GM23338 (cell line): ENCODE results near the gene IDUA. TPM values are rescaled to one million over a fixed set of nuclear protein-coding genes. Genes with fewer than 3 reads are reported as not detected.

Experiments used
- ATAC-seq: fragments of 200-7000 bp; cut with Tn5 transposase; 3 replicates; pipeline ENCODE4 v1.9.1; 2020
- DNase-seq: peaks from one replicate; pipeline ENCODE4 v3.0.0-alpha.2; 2015; ENCODE audit warnings: low spot score
- H2AFZ ChIP-seq: fragments of 200-600 bp; sonication (generic); 2 replicates; pipeline ENCODE4 v1.8.0; 2016; ENCODE audit warnings: antibody characterized with exemption, mild to moderate bottlenecking, moderate library complexity
- H3F3A ChIP-seq: fragments of 200-600 bp; sonication (generic); replicated peaks from 2 replicates; pipeline ENCODE4 v1.8.0; 2017; ENCODE audit warnings: antibody characterized with exemption, mixed run types, low read depth
- H3K27ac ChIP-seq: fragments of 200-600 bp; sonication (generic); 2 replicates; pipeline ENCODE4 v1.6.1; 2016; ENCODE audit warnings: low read depth
- H3K27me3 ChIP-seq: fragments of 200-600 bp; sonication (generic); 2 replicates; pipeline ENCODE4 v1.8.0; 2016; ENCODE audit warnings: mild to moderate bottlenecking, mixed run types, moderate library complexity; ENCODE audit not compliant: insufficient read depth
- H3K36me3 ChIP-seq: fragments of 200-600 bp; sonication (generic); 2 replicates; pipeline ENCODE4 v1.8.0; 2016; ENCODE audit warnings: mild to moderate bottlenecking; ENCODE audit not compliant: insufficient read depth
- H3K4me1 ChIP-seq: fragments of 200-600 bp; sonication (generic); 2 replicates; pipeline ENCODE4 v1.8.0; 2016; ENCODE audit warnings: mild to moderate bottlenecking, moderate library complexity; ENCODE audit not compliant: insufficient read depth
- H3K4me2 ChIP-seq: fragments of 200-600 bp; sonication (generic); 2 replicates; pipeline ENCODE4 v1.7.1; 2017; ENCODE audit warnings: mixed run types
- H3K4me3 ChIP-seq: fragments of 200-600 bp; sonication (generic); 2 replicates; pipeline ENCODE4 v1.6.1; 2016; ENCODE audit warnings: mixed run types
- H3K79me2 ChIP-seq: fragments of 200-600 bp; sonication (generic); replicated peaks from 2 replicates; pipeline ENCODE4 v1.8.0; 2017; ENCODE audit warnings: mild to moderate bottlenecking; ENCODE audit not compliant: insufficient read depth
- H3K9me2 ChIP-seq: fragments of 200-600 bp; sonication (generic); 2 replicates; pipeline ENCODE4 v1.8.0; 2017; ENCODE audit not compliant: insufficient read depth
- H4K20me1 ChIP-seq: fragments of 200-600 bp; sonication (generic); replicated peaks from 2 replicates; pipeline ENCODE4 v1.8.0; 2017; ENCODE audit warnings: mild to moderate bottlenecking; ENCODE audit not compliant: insufficient read depth
- H3K27ac Mint-ChIP-seq: 2 replicates; pipeline ENCODE4 v1.8.0; 2020; ENCODE audit warnings: inconsistent platforms, mild to moderate bottlenecking, moderate library complexity, mixed read lengths
- H3K27me3 Mint-ChIP-seq: 3 replicates; pipeline ENCODE4 v1.8.0; 2022; ENCODE audit warnings: low read depth, mild to moderate bottlenecking, moderate library complexity, mixed read lengths, inconsistent platforms; ENCODE audit not compliant: insufficient read depth, poor library complexity
- H3K36me3 Mint-ChIP-seq: 3 replicates; pipeline ENCODE4 v1.8.0; 2021; ENCODE audit warnings: low read depth, mild to moderate bottlenecking, inconsistent platforms, moderate library complexity, mixed read lengths
- H3K4me1 Mint-ChIP-seq: 3 replicates; pipeline ENCODE4 v1.8.0; 2020; ENCODE audit warnings: mild to moderate bottlenecking, inconsistent platforms, mixed read lengths
- H3K4me3 Mint-ChIP-seq: 3 replicates; pipeline ENCODE4 v1.8.0; 2021; ENCODE audit warnings: moderate library complexity, mild to moderate bottlenecking, inconsistent platforms, mixed read lengths
- H3K9me3 Mint-ChIP-seq: 3 replicates; pipeline ENCODE4 v1.8.0; 2020; ENCODE audit warnings: moderate library complexity, mild to moderate bottlenecking, inconsistent platforms, mixed read lengths
- CREB1 ChIP-seq: fragments of 250-450 bp; sonication (Bioruptor Pico); IDR thresholded peaks from 2 replicates; pipeline ENCODE4 v1.5.0; 2020; ENCODE audit warnings: low read depth, mild to moderate bottlenecking, moderate library complexity
- EZH2 ChIP-seq: fragments of 200-600 bp; sonication (generic); IDR thresholded peaks from one replicate; pipeline ENCODE4 v1.8.0; 2017; ENCODE audit warnings: antibody characterized with exemption, mild to moderate bottlenecking, low read depth; ENCODE audit not compliant: unreplicated experiment
- EZH2phosphoT487 ChIP-seq: fragments of 200-600 bp; sonication (generic); IDR thresholded peaks from one replicate; pipeline ENCODE4 v1.8.1; 2018; ENCODE audit warnings: antibody characterized with exemption; ENCODE audit not compliant: unreplicated experiment
- JUNB ChIP-seq: IDR thresholded peaks from one replicate; pipeline ENCODE4 v1.6.1; 2016; ENCODE audit warnings: antibody characterized with exemption; ENCODE audit not compliant: unreplicated experiment
- NANOG ChIP-seq: IDR thresholded peaks from 2 replicates; pipeline ENCODE4 v1.6.1; 2016; ENCODE audit warnings: antibody characterized with exemption, borderline replicate concordance
- POLR2AphosphoS5 ChIP-seq: IDR thresholded peaks from 2 replicates; pipeline ENCODE4 v1.6.1; 2016; ENCODE audit warnings: antibody characterized with exemption, low read depth
- STAT1 ChIP-seq: IDR thresholded peaks from one replicate; pipeline ENCODE4 v1.6.1; 2016; ENCODE audit warnings: antibody characterized with exemption; ENCODE audit not compliant: unreplicated experiment
- ZNF114 ChIP-seq: fragments of 250-450 bp; sonication (Bioruptor Pico); IDR thresholded peaks from 2 replicates; pipeline ENCODE4 v1.5.0; 2020; ENCODE audit warnings: mild to moderate bottlenecking, moderate library complexity
- ZNF331 ChIP-seq: fragments of 250-450 bp; sonication (Bioruptor Pico); IDR thresholded peaks from 2 replicates; pipeline ENCODE4 v1.5.0; 2020; ENCODE audit warnings: low read depth, mild to moderate bottlenecking, moderate library complexity
- polyA plus RNA-seq: library from polyadenylated mRNA; unstranded; fragments of >200 nt; fragmentation: Nextera tagmentation; extraction: Ambion mirVana; gene quantifications from 2 replicates; pipeline ENCODE4 v1.2.1, GENCODE V29; 2016
- total RNA-seq: library from RNA; depleted of rRNA; stranded (reverse); fragments of >200 nt; shearing (Covaris generic); gene quantifications from 2 replicates; pipeline ENCODE4 v1.2.3, GENCODE V29; 2014
- TF ChIP-seq, protein P1 (sequence below): IDR thresholded peaks from 2 replicates; pipeline ENCODE4 v1.6.1; 2016; ENCODE audit warnings: antibody characterized with exemption
- TF ChIP-seq, protein P2 (sequence below), 2 experiments: fragments of 200-600 bp in 1 of 2; sonication (generic) in 1 of 2; conservative IDR thresholded peaks; 2 replicates each; pipeline versions ENCODE4 v1.5.1 to v1.6.1; 2016 to 2017; ENCODE audit warnings: antibody characterized with exemption in 2 of 2, low read depth in 2 of 2, mild to moderate bottlenecking in 2 of 2, moderate library complexity in 1 of 2
- TF ChIP-seq, protein P3 (sequence below): IDR thresholded peaks from one replicate; pipeline ENCODE4 v1.6.1; 2018; ENCODE audit warnings: antibody characterized with exemption; ENCODE audit not compliant: unreplicated experiment
- TF ChIP-seq, protein P4 (sequence below): fragments of 250-450 bp; sonication (Bioruptor Pico); IDR thresholded peaks from 2 replicates; pipeline ENCODE4 v1.5.0; 2020; ENCODE audit warnings: mild to moderate bottlenecking, moderate library complexity

IDUA gene
- total and polyA plus RNA-seq, 2 experiments from 2014 or later, result 1.3 to 6.1 TPM

DNA sequence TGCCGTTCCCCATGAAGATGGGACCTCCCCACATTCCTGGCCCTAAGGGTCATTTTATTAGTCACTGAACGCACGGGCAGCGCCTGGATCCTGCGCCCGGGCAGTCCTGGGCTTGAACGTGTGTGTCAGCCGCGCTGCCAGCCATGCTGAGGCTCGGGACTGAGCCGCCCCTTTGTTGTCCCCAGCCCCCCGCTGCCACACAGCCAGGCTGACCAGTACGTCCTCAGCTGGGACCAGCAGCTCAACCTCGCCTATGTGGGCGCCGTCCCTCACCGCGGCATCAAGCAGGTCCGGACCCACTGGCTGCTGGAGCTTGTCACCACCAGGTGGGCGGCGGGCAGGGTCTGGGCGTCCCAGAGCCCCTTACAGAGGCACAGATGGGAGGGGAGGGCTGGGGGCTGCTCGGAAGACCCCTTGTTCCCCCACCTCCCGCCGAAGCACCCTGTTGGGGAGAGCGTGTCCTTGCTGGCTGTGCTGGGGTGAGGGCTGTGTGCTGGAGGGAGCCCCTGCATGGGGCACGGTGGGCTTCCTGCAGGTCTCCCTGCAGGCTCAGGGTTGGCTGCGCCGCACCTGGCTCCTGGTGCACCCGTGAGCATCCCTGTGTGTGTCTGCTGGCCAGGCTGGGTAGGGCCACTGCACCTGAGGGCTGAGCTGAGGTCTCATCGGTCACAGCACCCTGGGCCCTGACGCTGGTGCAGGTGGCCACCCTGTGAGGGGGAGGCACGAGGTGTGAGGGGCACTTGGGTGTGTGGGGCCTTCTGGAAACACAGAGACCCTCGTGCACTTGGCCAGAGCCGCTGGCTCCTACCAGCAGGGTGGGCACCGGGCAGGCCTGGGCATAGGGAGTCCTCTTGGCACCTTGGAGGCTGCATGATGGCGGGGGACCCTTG is 1.0 kb downstream of the IDUA start:
- peaks cover 17% of the 10 kb centered on the region for H3K27me3 ChIP-seq
- peak overlapping the region; percentile 94 for H3K4me2 ChIP-seq
- no peaks in the 10 kb centered on the region for H3K9me2 ChIP-seq
- TF ChIP-seq NANOG (no peak), JUNB (no peak), ZNF331 (CRISPR knock-in tag) (no peak), POLR2AphosphoS5 (no peak), ZNF114 (CRISPR knock-in tag) (no peak), CREB1 (CRISPR knock-in tag) (no peak), EZH2phosphoT487 (no peak), EZH2 (no peak), STAT1 (no peak)
- TF ChIP-seq, protein P1, sequence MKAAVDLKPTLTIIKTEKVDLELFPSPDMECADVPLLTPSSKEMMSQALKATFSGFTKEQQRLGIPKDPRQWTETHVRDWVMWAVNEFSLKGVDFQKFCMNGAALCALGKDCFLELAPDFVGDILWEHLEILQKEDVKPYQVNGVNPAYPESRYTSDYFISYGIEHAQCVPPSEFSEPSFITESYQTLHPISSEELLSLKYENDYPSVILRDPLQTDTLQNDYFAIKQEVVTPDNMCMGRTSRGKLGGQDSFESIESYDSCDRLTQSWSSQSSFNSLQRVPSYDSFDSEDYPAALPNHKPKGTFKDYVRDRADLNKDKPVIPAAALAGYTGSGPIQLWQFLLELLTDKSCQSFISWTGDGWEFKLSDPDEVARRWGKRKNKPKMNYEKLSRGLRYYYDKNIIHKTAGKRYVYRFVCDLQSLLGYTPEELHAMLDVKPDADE, result no peak
- TF ChIP-seq, protein P2, sequence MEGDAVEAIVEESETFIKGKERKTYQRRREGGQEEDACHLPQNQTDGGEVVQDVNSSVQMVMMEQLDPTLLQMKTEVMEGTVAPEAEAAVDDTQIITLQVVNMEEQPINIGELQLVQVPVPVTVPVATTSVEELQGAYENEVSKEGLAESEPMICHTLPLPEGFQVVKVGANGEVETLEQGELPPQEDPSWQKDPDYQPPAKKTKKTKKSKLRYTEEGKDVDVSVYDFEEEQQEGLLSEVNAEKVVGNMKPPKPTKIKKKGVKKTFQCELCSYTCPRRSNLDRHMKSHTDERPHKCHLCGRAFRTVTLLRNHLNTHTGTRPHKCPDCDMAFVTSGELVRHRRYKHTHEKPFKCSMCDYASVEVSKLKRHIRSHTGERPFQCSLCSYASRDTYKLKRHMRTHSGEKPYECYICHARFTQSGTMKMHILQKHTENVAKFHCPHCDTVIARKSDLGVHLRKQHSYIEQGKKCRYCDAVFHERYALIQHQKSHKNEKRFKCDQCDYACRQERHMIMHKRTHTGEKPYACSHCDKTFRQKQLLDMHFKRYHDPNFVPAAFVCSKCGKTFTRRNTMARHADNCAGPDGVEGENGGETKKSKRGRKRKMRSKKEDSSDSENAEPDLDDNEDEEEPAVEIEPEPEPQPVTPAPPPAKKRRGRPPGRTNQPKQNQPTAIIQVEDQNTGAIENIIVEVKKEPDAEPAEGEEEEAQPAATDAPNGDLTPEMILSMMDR (conservative IDR thresholded peaks at IDR 0.05; ENCODE audit: low read depth in 2 of 2), result no peak
- TF ChIP-seq, protein P3, sequence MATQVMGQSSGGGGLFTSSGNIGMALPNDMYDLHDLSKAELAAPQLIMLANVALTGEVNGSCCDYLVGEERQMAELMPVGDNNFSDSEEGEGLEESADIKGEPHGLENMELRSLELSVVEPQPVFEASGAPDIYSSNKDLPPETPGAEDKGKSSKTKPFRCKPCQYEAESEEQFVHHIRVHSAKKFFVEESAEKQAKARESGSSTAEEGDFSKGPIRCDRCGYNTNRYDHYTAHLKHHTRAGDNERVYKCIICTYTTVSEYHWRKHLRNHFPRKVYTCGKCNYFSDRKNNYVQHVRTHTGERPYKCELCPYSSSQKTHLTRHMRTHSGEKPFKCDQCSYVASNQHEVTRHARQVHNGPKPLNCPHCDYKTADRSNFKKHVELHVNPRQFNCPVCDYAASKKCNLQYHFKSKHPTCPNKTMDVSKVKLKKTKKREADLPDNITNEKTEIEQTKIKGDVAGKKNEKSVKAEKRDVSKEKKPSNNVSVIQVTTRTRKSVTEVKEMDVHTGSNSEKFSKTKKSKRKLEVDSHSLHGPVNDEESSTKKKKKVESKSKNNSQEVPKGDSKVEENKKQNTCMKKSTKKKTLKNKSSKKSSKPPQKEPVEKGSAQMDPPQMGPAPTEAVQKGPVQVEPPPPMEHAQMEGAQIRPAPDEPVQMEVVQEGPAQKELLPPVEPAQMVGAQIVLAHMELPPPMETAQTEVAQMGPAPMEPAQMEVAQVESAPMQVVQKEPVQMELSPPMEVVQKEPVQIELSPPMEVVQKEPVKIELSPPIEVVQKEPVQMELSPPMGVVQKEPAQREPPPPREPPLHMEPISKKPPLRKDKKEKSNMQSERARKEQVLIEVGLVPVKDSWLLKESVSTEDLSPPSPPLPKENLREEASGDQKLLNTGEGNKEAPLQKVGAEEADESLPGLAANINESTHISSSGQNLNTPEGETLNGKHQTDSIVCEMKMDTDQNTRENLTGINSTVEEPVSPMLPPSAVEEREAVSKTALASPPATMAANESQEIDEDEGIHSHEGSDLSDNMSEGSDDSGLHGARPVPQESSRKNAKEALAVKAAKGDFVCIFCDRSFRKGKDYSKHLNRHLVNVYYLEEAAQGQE, result no peak
- TF ChIP-seq, protein P4, sequence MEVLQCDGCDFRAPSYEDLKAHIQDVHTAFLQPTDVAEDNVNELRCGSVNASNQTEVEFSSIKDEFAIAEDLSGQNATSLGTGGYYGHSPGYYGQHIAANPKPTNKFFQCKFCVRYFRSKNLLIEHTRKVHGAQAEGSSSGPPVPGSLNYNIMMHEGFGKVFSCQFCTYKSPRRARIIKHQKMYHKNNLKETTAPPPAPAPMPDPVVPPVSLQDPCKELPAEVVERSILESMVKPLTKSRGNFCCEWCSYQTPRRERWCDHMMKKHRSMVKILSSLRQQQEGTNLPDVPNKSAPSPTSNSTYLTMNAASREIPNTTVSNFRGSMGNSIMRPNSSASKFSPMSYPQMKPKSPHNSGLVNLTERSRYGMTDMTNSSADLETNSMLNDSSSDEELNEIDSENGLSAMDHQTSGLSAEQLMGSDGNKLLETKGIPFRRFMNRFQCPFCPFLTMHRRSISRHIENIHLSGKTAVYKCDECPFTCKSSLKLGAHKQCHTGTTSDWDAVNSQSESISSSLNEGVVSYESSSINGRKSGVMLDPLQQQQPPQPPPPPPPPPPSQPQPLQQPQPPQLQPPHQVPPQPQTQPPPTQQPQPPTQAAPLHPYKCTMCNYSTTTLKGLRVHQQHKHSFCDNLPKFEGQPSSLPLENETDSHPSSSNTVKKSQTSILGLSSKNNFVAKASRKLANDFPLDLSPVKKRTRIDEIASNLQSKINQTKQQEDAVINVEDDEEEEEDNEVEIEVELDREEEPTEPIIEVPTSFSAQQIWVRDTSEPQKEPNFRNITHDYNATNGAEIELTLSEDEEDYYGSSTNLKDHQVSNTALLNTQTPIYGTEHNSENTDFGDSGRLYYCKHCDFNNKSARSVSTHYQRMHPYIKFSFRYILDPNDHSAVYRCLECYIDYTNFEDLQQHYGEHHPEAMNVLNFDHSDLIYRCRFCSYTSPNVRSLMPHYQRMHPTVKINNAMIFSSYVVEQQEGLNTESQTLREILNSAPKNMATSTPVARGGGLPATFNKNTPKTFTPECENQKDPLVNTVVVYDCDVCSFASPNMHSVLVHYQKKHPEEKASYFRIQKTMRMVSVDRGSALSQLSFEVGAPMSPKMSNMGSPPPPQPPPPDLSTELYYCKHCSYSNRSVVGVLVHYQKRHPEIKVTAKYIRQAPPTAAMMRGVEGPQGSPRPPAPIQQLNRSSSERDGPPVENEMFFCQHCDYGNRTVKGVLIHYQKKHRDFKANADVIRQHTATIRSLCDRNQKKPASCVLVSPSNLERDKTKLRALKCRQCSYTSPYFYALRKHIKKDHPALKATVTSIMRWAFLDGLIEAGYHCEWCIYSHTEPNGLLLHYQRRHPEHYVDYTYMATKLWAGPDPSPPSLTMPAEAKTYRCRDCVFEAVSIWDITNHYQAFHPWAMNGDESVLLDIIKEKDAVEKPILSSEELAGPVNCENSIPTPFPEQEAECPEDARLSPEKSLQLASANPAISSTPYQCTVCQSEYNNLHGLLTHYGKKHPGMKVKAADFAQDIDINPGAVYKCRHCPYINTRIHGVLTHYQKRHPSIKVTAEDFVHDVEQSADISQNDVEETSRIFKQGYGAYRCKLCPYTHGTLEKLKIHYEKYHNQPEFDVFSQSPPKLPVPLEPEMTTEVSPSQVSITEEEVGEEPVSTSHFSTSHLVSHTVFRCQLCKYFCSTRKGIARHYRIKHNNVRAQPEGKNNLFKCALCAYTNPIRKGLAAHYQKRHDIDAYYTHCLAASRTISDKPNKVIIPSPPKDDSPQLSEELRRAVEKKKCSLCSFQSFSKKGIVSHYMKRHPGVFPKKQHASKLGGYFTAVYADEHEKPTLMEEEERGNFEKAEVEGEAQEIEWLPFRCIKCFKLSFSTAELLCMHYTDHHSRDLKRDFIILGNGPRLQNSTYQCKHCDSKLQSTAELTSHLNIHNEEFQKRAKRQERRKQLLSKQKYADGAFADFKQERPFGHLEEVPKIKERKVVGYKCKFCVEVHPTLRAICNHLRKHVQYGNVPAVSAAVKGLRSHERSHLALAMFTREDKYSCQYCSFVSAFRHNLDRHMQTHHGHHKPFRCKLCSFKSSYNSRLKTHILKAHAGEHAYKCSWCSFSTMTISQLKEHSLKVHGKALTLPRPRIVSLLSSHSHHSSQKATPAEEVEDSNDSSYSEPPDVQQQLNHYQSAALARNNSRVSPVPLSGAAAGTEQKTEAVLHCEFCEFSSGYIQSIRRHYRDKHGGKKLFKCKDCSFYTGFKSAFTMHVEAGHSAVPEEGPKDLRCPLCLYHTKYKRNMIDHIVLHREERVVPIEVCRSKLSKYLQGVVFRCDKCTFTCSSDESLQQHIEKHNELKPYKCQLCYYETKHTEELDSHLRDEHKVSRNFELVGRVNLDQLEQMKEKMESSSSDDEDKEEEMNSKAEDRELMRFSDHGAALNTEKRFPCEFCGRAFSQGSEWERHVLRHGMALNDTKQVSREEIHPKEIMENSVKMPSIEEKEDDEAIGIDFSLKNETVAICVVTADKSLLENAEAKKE (CRISPR knock-in tag), result no peak
- peaks cover 9% of the 10 kb centered on the region; the same call in 1 of the 2 replicates for H3F3A ChIP-seq
- H3K4me3 ChIP-seq, result peak overlapping the region; percentile 70
- H3K36me3 Mint-ChIP-seq, result no peaks in the 10 kb centered on the region
- H3K27ac Mint-ChIP-seq, result no peak overlapping the region
- H4K20me1 ChIP-seq, result no peaks in the 10 kb centered on the region
- peaks cover 29% of the 10 kb centered on the region for H3K27me3 Mint-ChIP-seq
- H3K9me3 Mint-ChIP-seq, result no peaks in the 10 kb centered on the region
- H3K79me2 ChIP-seq, result no peaks in the 10 kb centered on the region
- peak overlapping the region; percentile 28; the same call in 1 of the 2 replicates for H2AFZ ChIP-seq
- peaks cover 2% of the 10 kb centered on the region; the same call in 1 of the 3 replicates for H3K4me1 Mint-ChIP-seq
- H3K27ac ChIP-seq, result no peak overlapping the region
- peak overlapping the region; percentile 68 for H3K4me3 Mint-ChIP-seq
- ATAC-seq (peak; percentile 1; the same call in 1 of the 3 replicates), DNase-seq (no peak)
- peaks cover 16% of the 10 kb centered on the region for H3K4me1 ChIP-seq
- H3K36me3 ChIP-seq, result no peaks in the 10 kb centered on the region
